22Rv1 (cell line): ENCODE data around the gene TMEM164.

Experiments
- CTCF ChIP-seq: fragments of 450-650 bp; IDR thresholded peaks from 2 replicates; pipeline ENCODE4 v1.5.1; 2017; ENCODE audit warnings: mild to moderate bottlenecking
- ZFX ChIP-seq: fragments of 450-650 bp; IDR thresholded peaks from 2 replicates; pipeline ENCODE4 v1.6.1; 2017; ENCODE audit warnings: antibody characterized with exemption, borderline replicate concordance

GRCh38 chrX:110215411-110215810 is 212.5 kb downstream of the TMEM164 start:
- TF ChIP-seq CTCF = no peak
- TF ChIP-seq ZFX = no peak
